Tibial nerve (tissue), 4 donors: ENCODE measurements around the gene SEMA4C.
A peak's percentile ranks its signal among the peaks of the same experiment; 100 is the strongest.

Source experiments
- EP300 ChIP-seq, 2 donors: sonication (generic); formaldehyde crosslinking; IDR thresholded peaks; one replicate each; pipeline ENCODE4 v1.6.1; 2017; ENCODE audit warnings: antibody characterized with exemption in 2 of 2, mild to moderate bottlenecking in 1 of 2
- TF ChIP-seq, protein P1 (sequence below), 5 experiments: fragments of 200-600 bp in 3 of 5; fragments of 450-650 bp in 2 of 5; sonication (generic) in 3 of 5; IDR thresholded peaks; one replicate each; pipeline ENCODE4 v1.5.1; 2016 to 2019; ENCODE audit warnings: antibody characterized with exemption in 5 of 5, mild to moderate bottlenecking in 3 of 5, moderate library complexity in 2 of 5

DNA sequence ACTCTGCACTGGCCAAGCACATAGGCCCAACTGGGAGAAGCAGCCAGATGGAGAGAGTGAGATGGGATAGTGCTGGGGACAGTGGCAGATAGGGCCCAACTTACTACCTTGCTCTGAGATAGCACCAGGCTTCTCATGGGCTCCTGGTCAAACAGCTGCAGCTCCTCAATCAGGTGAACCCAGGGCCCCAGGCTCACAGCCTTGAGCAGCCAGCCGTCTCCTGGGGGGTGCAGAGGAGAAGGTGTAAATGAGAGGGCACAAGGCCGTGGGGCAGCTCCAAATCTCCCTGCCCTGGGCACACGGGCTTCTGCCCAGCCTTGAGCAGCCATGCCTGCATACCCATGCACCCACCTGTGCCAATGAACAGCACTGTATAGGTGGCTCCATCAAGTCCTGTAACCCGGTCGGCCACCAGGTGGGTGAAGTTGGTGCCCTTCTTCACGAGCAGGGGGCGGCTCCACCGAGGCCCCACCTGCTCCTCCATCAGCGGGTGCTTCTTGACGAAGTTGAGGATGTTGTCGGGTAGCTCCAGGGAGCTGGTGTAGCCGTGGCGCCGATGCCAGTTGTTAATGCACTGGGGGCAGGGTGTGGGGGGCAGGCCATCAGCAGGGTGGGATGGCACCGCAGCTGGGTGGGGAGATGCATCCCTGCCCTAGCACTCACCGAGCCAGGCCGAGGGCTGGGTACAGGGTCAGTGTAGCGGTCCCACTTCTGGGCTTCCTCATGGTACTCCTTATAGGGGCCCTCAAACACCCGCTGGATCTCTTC lies 6.1 kb downstream of the SEMA4C start:
- TF ChIP-seq EP300 (IDR thresholded peaks at IDR 0.05) = peak in 1 of 2 donors; percentile 17
- TF ChIP-seq, protein P1, sequence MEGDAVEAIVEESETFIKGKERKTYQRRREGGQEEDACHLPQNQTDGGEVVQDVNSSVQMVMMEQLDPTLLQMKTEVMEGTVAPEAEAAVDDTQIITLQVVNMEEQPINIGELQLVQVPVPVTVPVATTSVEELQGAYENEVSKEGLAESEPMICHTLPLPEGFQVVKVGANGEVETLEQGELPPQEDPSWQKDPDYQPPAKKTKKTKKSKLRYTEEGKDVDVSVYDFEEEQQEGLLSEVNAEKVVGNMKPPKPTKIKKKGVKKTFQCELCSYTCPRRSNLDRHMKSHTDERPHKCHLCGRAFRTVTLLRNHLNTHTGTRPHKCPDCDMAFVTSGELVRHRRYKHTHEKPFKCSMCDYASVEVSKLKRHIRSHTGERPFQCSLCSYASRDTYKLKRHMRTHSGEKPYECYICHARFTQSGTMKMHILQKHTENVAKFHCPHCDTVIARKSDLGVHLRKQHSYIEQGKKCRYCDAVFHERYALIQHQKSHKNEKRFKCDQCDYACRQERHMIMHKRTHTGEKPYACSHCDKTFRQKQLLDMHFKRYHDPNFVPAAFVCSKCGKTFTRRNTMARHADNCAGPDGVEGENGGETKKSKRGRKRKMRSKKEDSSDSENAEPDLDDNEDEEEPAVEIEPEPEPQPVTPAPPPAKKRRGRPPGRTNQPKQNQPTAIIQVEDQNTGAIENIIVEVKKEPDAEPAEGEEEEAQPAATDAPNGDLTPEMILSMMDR (IDR thresholded peaks at IDR 0.05) = no peak
